ENCODE results near the gene CDH22. TPM values are rescaled to one million over a fixed set of nuclear protein-coding genes. Genes with fewer than 3 reads are reported as not detected.

Gene CDH22
- total RNA-seq, 2 donors from 2014 or later, result 0.12 to 0.13 TPM

- Histone ChIP-seq H3K27ac (no peak overlapping the region), H3K4me3 (no peak overlapping the region), H3K9me3 (no peaks in the 10 kb centered on the region), H3K36me3 (no peaks in the 10 kb centered on the region), H3K9ac (ENCODE audit: low read depth in 2 of 2, low read length in 2 of 2) (no peak overlapping the region), H3K27me3 (peaks cover 12% of the 10 kb centered on the region), H3K4me1 (no peaks in the 10 kb centered on the region)
- peak; percentile 35 for DNase-seq
- intact Hi-C loops (cut with DNase I), result no loop called here
- TF ChIP-seq CTCF (IDR thresholded peaks at IDR 0.05), result no peak
Observed at GRCh38 chr20:46206025-46206424, 102.3 kb downstream of the CDH22 start.

GRCh38 chr20:46205349-46205748, 102.9 kb downstream of the CDH22 start:
- H3K9ac ChIP-seq (ENCODE audit: low read depth in 2 of 2, low read length in 2 of 2), result no peak overlapping the region
- no peaks in the 10 kb centered on the region for H3K4me1 ChIP-seq
- no peak for DNase-seq
- H3K36me3 ChIP-seq, result no peaks in the 10 kb centered on the region
- intact Hi-C loops (cut with DNase I), result no loop called here
- TF ChIP-seq CTCF (IDR thresholded peaks at IDR 0.05), result no peak
- no peaks in the 10 kb centered on the region for H3K9me3 ChIP-seq
- no peak overlapping the region for H3K4me3 ChIP-seq
- peaks cover 8% of the 10 kb centered on the region for H3K27me3 ChIP-seq
- no peak overlapping the region for H3K27ac ChIP-seq

GRCh38 chr20:46204594-46205186, 103.6 kb downstream of the CDH22 start:
- no peak for DNase-seq
- no peaks in the 10 kb centered on the region for H3K9me3 ChIP-seq
- no peak overlapping the region for H3K27ac ChIP-seq
- no peak for TF ChIP-seq CTCF (IDR thresholded peaks at IDR 0.05)
- H3K4me3 ChIP-seq, result no peak overlapping the region
- H3K36me3 ChIP-seq, result no peaks in the 10 kb centered on the region
- no peaks in the 10 kb centered on the region for H3K4me1 ChIP-seq
- intact Hi-C loops (cut with DNase I), result no loop called here
- peaks cover 2% of the 10 kb centered on the region for H3K27me3 ChIP-seq
- H3K9ac ChIP-seq (ENCODE audit: low read depth in 2 of 2, low read length in 2 of 2), result no peak overlapping the region

- H3K36me3 ChIP-seq, result no peaks in the 10 kb centered on the region
- no peaks in the 10 kb centered on the region for H3K27me3 ChIP-seq
- H3K4me1 ChIP-seq, result no peaks in the 10 kb centered on the region
- DNase-seq, result no peak
- intact Hi-C loops (cut with DNase I), result no loop called here
- no peak overlapping the region for H3K9ac ChIP-seq (ENCODE audit: low read depth in 2 of 2, low read length in 2 of 2)
- H3K9me3 ChIP-seq, result no peaks in the 10 kb centered on the region
- no peak overlapping the region for H3K27ac ChIP-seq
- no peak overlapping the region for H3K4me3 ChIP-seq
- no peak for TF ChIP-seq CTCF (IDR thresholded peaks at IDR 0.05)
Observed at GRCh38 chr20:46203510-46203837, 104.8 kb downstream of the CDH22 start.

GRCh38 chr20:46202766-46203509, 105.4 kb downstream of the CDH22 start:
- H3K27me3 ChIP-seq, result no peaks in the 10 kb centered on the region
- intact Hi-C loops (cut with DNase I), result no loop called here
- H3K27ac ChIP-seq, result no peak overlapping the region
- H3K9ac ChIP-seq (ENCODE audit: low read depth in 2 of 2, low read length in 2 of 2), result no peak overlapping the region
- TF ChIP-seq CTCF (IDR thresholded peaks at IDR 0.05), result no peak
- H3K4me1 ChIP-seq, result no peaks in the 10 kb centered on the region
- no peak overlapping the region for H3K4me3 ChIP-seq
- H3K9me3 ChIP-seq, result no peaks in the 10 kb centered on the region
- peak; percentile 28 for DNase-seq
- H3K36me3 ChIP-seq, result no peaks in the 10 kb centered on the region

Data from colonic mucosa (tissue), 4 donors.